NT2/D1 (cell line): Measurements from ENCODE around the gene CTAGE1.

Source experiments
- YY1 ChIP-seq: IDR thresholded peaks from 2 replicates; pipeline ENCODE4 v1.6.1; 2011; ENCODE audit not compliant: insufficient read length, insufficient read depth
- ZNF274 ChIP-seq: IDR thresholded peaks from 2 replicates; pipeline ENCODE4 v1.6.1; 2011; ENCODE audit warnings: mild to moderate bottlenecking, low read depth, low read length

DNA sequence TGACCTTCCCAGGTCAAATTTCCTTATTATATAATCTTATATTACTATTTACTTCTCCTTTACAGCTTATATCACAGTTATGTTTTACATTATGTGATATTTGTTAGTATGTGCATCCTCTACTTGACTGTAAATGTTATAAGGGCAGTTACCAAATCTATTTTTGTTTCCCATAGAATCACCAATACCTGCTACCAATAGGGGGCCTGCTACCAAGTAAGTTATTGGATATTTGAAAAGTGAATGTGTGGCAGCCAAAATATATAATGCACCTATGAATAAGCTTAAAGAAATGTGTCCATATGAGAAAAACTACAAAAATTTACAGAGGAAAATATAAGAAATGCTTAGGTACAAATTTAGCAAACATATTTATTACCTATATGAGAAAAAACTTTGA lies 23.9 kb upstream of the CTAGE1 start:
- no peak for TF ChIP-seq ZNF274
- TF ChIP-seq YY1 = no peak
